ENCODE measurements around the gene DDC.

- TF ChIP-seq CTCF (IDR thresholded peaks at IDR 0.05; ENCODE audit: low read depth, low read length, poor library complexity, severe bottlenecking) (no peak), EZH2phosphoT487 (IDR thresholded peaks at IDR 0.05; ENCODE audit: borderline replicate concordance, low read length) (no peak)
These were observed 115.7 kb downstream of the DDC start for GRCh38 chr7:50449501-50449880.
